ENCODE results near the gene PDP2. TPM values are rescaled to one million over a fixed set of nuclear protein-coding genes. Genes with fewer than 3 reads are reported as not detected.

PDP2 gene
- total RNA-seq, 1 experiment from 2014 or later, result 9.8 TPM

- no peak for DNase-seq (ENCODE audit: low spot score)
Observed at GRCh38 chr16:66903544-66904427, 23.5 kb downstream of the PDP2 start.

DNA sequence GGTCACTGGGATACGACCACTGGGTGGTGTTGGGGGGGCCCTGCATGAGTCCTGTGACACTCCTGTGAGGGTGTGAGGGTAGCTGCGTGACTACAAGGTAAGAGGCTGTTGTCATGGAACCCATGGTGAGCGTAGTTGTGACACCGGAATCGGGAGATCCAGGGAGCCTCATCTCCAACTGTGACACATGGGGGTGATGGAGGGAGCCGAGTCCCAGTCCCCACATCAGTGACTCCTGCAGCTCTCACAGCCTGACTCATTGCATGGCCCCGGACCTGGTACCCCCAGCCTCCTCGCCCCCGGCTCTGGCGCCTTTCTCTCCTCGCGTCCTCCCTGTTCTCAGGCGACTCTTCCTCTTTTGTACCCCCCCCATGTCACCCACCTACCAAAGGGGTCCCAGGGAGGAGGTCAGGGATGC is 24.1 kb downstream of the PDP2 start:
- no peak for DNase-seq (ENCODE audit: low spot score)

DNA sequence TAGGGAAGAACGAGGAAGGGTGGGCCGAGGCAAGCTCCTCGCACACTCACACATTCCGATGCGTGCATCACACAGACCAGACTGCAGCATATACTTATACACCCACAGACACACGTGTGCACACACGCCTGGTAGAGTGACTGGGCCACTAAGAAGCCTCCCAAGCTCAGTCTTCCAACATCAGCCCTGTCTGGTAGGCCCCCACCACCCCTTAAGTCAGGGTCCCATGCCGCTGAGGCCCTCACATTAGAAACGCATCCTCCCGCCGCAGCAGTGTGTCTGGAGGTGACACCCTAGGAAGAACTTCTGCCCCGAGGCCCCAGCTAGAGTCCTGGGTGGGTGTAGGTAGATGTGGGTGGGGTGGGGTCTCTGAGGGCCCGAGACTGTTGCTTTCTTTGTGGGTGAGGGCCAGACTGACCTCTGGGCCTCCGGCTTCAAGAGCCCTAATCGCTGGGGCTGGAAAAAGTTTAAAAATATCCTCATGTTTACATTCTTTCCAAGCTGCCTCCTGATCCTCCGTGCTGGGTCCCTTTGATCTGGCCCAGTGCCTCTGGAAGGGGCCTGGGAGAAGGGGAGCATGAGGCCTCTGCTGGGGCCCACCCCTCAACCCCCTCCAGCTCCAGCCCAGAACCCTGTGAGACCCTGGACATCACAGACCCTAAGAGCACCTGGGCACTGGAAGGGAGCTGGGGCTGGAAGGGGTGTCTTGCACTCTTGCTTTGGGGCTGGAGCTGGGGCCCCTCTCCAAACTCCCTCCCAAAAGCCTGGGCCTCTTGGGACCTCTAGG is 24.7 kb downstream of the PDP2 start:
- no peak for DNase-seq (ENCODE audit: low spot score)

- peak; percentile 45 for DNase-seq (ENCODE audit: low spot score)
Observed at GRCh38 chr16:66905633-66906539, 25.6 kb downstream of the PDP2 start.

DNA sequence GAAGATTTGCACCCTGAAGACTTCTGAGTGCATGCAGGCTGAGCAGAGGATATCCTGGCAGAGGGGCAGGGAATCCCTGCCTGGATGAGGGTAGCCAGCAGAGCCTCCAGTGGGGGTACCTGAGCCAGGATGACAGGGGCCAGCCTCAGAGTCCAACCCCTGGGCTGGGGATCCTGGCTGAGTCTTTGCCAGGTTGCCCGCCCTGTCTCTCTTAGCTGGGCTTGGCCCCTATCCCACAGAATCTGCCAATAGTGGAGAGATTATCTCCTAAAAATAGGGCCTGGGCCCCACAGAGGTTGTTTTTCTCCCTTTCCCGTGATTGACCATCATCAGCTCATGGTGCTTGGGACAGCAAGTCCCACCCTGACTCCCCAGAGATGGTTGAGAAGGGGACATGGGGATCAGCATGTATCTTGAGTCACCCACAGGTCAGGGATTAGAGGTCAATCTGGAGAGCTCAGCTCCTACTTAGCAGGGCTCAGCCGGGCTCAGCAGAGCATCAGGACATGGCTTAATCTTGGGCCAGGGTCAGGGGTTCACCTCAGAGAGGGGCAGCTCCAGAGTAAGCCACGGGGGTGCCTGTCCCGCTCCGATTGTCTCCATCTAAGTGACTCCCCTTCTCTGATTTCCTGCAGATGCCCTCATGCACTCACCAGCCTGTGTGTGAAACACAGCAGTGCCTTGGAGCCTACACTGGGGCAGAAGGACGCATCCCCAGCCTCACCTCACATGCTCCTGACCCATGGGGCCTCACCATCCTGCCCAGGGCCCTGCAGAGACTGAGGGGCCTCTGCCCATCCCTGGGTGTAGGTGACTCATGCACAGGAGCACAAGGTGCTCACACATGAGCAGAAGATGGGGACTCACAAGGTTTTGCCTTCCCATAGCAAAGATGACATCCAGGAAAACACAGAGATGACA is 26.9 kb downstream of the PDP2 start:
- no peak for DNase-seq (ENCODE audit: low spot score)

DNA sequence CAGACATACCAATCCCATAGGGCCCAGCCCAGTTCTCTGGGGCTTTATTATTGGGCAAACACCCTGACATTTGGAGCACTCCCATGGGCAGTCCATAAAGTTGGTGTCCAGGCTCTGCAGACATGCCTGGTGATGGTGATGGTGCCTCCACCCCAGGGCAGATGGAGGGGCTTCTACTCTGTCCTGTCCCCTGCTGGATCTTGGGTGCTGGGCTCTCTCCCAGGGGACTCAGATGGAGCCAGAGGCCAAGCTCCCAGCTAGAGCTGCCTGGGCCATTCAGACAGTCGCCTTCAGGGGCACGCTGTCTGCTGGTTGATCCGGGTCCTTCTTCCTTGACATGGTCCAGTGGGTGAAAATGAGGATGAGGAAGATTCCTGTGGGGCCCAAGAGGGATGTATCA is 27.8 kb downstream of the PDP2 start:
- DNase-seq (ENCODE audit: low spot score), result no peak

GRCh38 chr16:66908762-66909559 is 28.6 kb downstream of the PDP2 start:
- no peak for DNase-seq (ENCODE audit: low spot score)

GRCh38 chr16:66910175-66910940 is 30.0 kb downstream of the PDP2 start:
- DNase-seq (ENCODE audit: low spot score), result no peak

DNA sequence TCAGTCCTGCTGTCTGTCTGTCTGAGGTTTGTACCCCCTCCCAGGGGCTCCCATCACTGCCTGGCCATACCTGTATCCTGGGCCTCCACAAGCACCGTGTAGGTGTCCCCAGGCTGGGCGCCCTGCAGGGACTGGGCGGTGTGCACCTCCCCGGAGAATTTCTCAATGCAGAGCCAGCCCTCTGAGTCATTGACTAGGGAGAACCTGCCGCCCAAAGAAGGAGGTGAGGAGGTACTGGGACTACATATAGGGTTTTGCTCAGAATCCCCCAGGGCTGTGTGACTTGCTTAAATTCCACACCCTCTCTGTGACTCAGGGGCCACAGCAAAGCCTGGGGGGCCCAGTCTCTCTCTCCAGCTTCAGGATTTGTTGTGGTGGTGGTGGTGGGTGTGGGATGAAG is 30.8 kb downstream of the PDP2 start:
- no peak for DNase-seq (ENCODE audit: low spot score)

- no peak for DNase-seq (ENCODE audit: low spot score)
Observed at GRCh38 chr16:66911801-66912200, 31.5 kb downstream of the PDP2 start.

GRCh38 chr16:66913081-66913480 is 32.8 kb downstream of the PDP2 start:
- no peak for DNase-seq (ENCODE audit: low spot score)

DNA sequence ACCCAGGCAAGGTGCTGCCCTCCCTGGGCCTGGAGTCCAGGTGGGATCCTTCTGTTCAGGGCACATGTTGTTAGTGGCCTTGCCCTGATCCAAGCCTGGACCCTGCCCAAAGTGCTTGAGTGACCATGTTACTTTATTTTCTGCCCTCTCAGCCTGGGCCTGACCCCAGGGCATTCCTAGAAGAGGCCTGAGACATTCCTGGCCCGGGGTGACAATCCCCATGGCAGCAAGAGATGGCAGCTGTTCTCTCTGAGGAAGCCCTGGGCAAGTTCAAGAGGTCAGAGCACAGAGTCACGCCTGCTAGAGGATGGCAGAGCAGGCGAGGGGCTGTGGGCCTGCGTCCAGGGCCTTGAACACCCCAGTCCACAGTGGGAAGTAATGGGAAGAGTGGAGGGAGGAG is 33.4 kb downstream of the PDP2 start:
- no peak for DNase-seq (ENCODE audit: low spot score)

- DNase-seq (ENCODE audit: low spot score), result no peak
Observed at GRCh38 chr16:66914541-66914940, 34.2 kb downstream of the PDP2 start.

DNA sequence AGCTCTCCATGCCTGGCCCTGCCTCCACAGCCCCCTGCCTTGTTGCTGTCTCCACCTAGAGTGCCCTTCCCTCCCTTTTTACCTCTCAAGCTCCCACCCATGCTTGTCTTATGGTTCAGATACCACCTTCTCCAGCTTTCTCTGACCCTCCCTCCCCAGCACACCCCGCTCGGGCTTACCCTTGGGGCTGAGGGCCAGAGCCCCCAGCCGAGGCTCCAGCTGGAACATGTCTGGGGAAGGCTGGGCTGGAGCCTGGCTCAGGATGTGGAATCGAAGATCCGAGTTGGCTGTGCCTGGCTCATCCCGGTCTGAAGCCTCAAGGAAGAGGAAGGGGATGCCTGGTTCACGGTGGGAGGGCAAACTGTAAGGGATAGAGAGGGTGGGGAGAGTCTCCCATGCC is 34.7 kb downstream of the PDP2 start:
- DNase-seq (ENCODE audit: low spot score), result no peak

GRCh38 chr16:66916518-66916917 is 36.2 kb downstream of the PDP2 start:
- DNase-seq (ENCODE audit: low spot score), result no peak

DNA sequence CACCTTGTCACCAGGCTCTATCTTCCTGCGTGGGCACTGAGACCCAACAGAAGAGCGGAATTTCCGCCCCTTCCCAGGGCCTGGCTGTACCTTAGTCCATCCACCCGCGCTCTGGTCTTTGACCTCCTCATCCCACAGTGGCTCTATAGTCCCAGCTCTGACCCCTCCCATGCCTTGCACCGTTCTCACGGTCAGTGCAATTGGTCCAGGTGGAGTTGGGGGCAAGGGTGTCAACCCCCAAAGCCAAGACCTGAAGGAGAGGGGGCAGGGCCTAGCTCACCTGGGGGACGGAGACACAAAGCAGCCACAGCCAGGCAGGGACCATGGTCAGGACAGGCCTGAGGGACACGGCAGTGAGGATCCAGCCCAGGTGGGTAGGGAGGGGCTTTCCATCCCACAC is 37.4 kb downstream of the PDP2 start:
- no peak for DNase-seq (ENCODE audit: low spot score)

DNA sequence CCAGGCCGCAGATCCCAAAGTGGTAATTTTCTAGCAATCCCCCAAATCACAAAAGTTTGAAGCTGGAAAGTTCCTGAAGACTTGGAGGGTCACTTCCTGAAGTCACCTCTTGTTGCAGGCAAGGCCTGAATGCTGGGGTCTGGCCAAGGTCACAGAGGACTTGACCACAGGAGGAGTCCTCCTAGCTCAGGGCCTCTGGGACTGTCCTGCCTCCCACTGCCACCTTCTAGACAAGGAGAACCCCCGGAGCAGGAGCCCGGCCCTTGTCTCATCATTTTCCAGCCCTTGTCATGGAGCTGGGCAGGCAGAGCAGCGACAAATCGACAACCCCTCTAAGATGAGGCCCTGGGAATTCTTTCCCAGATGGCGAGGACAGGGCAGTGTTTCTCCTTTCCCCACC is 38.0 kb downstream of the PDP2 start:
- no peak for DNase-seq (ENCODE audit: low spot score)

GRCh38 chr16:66918803-66919568 is 38.7 kb downstream of the PDP2 start, which contains the start of gene CDH16:
CDH16 (minus strand) TSS chr16:66918885; CDS start chr16:66918065, 820 bp downstream.
- no peak for DNase-seq (ENCODE audit: low spot score)
